GM23338 (cell line): ENCODE measurements around the gene HACD2. TPM values are rescaled to one million over a fixed set of nuclear protein-coding genes. Genes with fewer than 3 reads are reported as not detected.

Experiments used
- ATAC-seq: fragments of 200-7000 bp; cut with Tn5 transposase; 3 replicates; pipeline ENCODE4 v1.9.1; 2020
- DNase-seq: peaks from one replicate; pipeline ENCODE4 v3.0.0-alpha.2; 2015; ENCODE audit warnings: low spot score
- H2AFZ ChIP-seq: fragments of 200-600 bp; sonication (generic); 2 replicates; pipeline ENCODE4 v1.8.0; 2016; ENCODE audit warnings: antibody characterized with exemption, mild to moderate bottlenecking, moderate library complexity
- H3F3A ChIP-seq: fragments of 200-600 bp; sonication (generic); replicated peaks from 2 replicates; pipeline ENCODE4 v1.8.0; 2017; ENCODE audit warnings: antibody characterized with exemption, mixed run types, low read depth
- H3K27ac ChIP-seq: fragments of 200-600 bp; sonication (generic); 2 replicates; pipeline ENCODE4 v1.6.1; 2016; ENCODE audit warnings: low read depth
- H3K27me3 ChIP-seq: fragments of 200-600 bp; sonication (generic); 2 replicates; pipeline ENCODE4 v1.8.0; 2016; ENCODE audit warnings: mild to moderate bottlenecking, mixed run types, moderate library complexity; ENCODE audit not compliant: insufficient read depth
- H3K36me3 ChIP-seq: fragments of 200-600 bp; sonication (generic); 2 replicates; pipeline ENCODE4 v1.8.0; 2016; ENCODE audit warnings: mild to moderate bottlenecking; ENCODE audit not compliant: insufficient read depth
- H3K4me1 ChIP-seq: fragments of 200-600 bp; sonication (generic); 2 replicates; pipeline ENCODE4 v1.8.0; 2016; ENCODE audit warnings: mild to moderate bottlenecking, moderate library complexity; ENCODE audit not compliant: insufficient read depth
- H3K4me2 ChIP-seq: fragments of 200-600 bp; sonication (generic); 2 replicates; pipeline ENCODE4 v1.7.1; 2017; ENCODE audit warnings: mixed run types
- H3K4me3 ChIP-seq: fragments of 200-600 bp; sonication (generic); 2 replicates; pipeline ENCODE4 v1.6.1; 2016; ENCODE audit warnings: mixed run types
- H3K79me2 ChIP-seq: fragments of 200-600 bp; sonication (generic); replicated peaks from 2 replicates; pipeline ENCODE4 v1.8.0; 2017; ENCODE audit warnings: mild to moderate bottlenecking; ENCODE audit not compliant: insufficient read depth
- H3K9me2 ChIP-seq: fragments of 200-600 bp; sonication (generic); 2 replicates; pipeline ENCODE4 v1.8.0; 2017; ENCODE audit not compliant: insufficient read depth
- H4K20me1 ChIP-seq: fragments of 200-600 bp; sonication (generic); replicated peaks from 2 replicates; pipeline ENCODE4 v1.8.0; 2017; ENCODE audit warnings: mild to moderate bottlenecking; ENCODE audit not compliant: insufficient read depth
- H3K27ac Mint-ChIP-seq: 2 replicates; pipeline ENCODE4 v1.8.0; 2020; ENCODE audit warnings: inconsistent platforms, mild to moderate bottlenecking, moderate library complexity, mixed read lengths
- H3K27me3 Mint-ChIP-seq: 3 replicates; pipeline ENCODE4 v1.8.0; 2022; ENCODE audit warnings: low read depth, mild to moderate bottlenecking, moderate library complexity, mixed read lengths, inconsistent platforms; ENCODE audit not compliant: insufficient read depth, poor library complexity
- H3K36me3 Mint-ChIP-seq: 3 replicates; pipeline ENCODE4 v1.8.0; 2021; ENCODE audit warnings: low read depth, mild to moderate bottlenecking, inconsistent platforms, moderate library complexity, mixed read lengths
- H3K4me1 Mint-ChIP-seq: 3 replicates; pipeline ENCODE4 v1.8.0; 2020; ENCODE audit warnings: mild to moderate bottlenecking, inconsistent platforms, mixed read lengths
- H3K4me3 Mint-ChIP-seq: 3 replicates; pipeline ENCODE4 v1.8.0; 2021; ENCODE audit warnings: moderate library complexity, mild to moderate bottlenecking, inconsistent platforms, mixed read lengths
- H3K9me3 Mint-ChIP-seq: 3 replicates; pipeline ENCODE4 v1.8.0; 2020; ENCODE audit warnings: moderate library complexity, mild to moderate bottlenecking, inconsistent platforms, mixed read lengths
- EZH2 ChIP-seq: fragments of 200-600 bp; sonication (generic); IDR thresholded peaks from one replicate; pipeline ENCODE4 v1.8.0; 2017; ENCODE audit warnings: antibody characterized with exemption, mild to moderate bottlenecking, low read depth; ENCODE audit not compliant: unreplicated experiment
- polyA plus RNA-seq: library from polyadenylated mRNA; unstranded; fragments of >200 nt; fragmentation: Nextera tagmentation; extraction: Ambion mirVana; gene quantifications from 2 replicates; pipeline ENCODE4 v1.2.1, GENCODE V29; 2016
- total RNA-seq: library from RNA; depleted of rRNA; stranded (reverse); fragments of >200 nt; shearing (Covaris generic); gene quantifications from 2 replicates; pipeline ENCODE4 v1.2.3, GENCODE V29; 2014
- TF ChIP-seq, protein P1 (sequence below): fragments of 250-450 bp; sonication (Bioruptor Pico); IDR thresholded peaks from 2 replicates; pipeline ENCODE4 v1.5.0; 2020; ENCODE audit warnings: mild to moderate bottlenecking, moderate library complexity

The HACD2 gene
- total and polyA plus RNA-seq, 2 experiments from 2014 or later, result 13.4 to 31.5 TPM

DNA sequence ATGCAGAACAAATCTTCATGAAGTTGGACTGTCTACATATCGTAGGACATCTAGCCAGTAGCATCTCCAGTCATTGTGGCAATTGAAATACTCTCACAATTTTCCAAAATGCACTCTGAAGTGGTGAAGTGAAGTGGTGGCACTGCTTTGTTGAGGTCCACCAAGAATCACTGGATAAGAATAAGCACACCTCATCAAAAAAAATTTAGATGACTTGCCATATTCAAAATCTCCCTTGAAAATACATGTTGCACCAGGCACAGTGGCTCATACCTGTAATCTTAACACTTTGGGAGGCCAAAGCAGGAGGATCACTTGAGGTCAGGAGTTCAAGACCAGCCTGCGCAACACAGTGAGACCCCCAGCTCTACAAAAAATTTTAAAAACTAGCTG lies 12.9 kb downstream of the HACD2 start (continued):
- TF ChIP-seq, protein P1, sequence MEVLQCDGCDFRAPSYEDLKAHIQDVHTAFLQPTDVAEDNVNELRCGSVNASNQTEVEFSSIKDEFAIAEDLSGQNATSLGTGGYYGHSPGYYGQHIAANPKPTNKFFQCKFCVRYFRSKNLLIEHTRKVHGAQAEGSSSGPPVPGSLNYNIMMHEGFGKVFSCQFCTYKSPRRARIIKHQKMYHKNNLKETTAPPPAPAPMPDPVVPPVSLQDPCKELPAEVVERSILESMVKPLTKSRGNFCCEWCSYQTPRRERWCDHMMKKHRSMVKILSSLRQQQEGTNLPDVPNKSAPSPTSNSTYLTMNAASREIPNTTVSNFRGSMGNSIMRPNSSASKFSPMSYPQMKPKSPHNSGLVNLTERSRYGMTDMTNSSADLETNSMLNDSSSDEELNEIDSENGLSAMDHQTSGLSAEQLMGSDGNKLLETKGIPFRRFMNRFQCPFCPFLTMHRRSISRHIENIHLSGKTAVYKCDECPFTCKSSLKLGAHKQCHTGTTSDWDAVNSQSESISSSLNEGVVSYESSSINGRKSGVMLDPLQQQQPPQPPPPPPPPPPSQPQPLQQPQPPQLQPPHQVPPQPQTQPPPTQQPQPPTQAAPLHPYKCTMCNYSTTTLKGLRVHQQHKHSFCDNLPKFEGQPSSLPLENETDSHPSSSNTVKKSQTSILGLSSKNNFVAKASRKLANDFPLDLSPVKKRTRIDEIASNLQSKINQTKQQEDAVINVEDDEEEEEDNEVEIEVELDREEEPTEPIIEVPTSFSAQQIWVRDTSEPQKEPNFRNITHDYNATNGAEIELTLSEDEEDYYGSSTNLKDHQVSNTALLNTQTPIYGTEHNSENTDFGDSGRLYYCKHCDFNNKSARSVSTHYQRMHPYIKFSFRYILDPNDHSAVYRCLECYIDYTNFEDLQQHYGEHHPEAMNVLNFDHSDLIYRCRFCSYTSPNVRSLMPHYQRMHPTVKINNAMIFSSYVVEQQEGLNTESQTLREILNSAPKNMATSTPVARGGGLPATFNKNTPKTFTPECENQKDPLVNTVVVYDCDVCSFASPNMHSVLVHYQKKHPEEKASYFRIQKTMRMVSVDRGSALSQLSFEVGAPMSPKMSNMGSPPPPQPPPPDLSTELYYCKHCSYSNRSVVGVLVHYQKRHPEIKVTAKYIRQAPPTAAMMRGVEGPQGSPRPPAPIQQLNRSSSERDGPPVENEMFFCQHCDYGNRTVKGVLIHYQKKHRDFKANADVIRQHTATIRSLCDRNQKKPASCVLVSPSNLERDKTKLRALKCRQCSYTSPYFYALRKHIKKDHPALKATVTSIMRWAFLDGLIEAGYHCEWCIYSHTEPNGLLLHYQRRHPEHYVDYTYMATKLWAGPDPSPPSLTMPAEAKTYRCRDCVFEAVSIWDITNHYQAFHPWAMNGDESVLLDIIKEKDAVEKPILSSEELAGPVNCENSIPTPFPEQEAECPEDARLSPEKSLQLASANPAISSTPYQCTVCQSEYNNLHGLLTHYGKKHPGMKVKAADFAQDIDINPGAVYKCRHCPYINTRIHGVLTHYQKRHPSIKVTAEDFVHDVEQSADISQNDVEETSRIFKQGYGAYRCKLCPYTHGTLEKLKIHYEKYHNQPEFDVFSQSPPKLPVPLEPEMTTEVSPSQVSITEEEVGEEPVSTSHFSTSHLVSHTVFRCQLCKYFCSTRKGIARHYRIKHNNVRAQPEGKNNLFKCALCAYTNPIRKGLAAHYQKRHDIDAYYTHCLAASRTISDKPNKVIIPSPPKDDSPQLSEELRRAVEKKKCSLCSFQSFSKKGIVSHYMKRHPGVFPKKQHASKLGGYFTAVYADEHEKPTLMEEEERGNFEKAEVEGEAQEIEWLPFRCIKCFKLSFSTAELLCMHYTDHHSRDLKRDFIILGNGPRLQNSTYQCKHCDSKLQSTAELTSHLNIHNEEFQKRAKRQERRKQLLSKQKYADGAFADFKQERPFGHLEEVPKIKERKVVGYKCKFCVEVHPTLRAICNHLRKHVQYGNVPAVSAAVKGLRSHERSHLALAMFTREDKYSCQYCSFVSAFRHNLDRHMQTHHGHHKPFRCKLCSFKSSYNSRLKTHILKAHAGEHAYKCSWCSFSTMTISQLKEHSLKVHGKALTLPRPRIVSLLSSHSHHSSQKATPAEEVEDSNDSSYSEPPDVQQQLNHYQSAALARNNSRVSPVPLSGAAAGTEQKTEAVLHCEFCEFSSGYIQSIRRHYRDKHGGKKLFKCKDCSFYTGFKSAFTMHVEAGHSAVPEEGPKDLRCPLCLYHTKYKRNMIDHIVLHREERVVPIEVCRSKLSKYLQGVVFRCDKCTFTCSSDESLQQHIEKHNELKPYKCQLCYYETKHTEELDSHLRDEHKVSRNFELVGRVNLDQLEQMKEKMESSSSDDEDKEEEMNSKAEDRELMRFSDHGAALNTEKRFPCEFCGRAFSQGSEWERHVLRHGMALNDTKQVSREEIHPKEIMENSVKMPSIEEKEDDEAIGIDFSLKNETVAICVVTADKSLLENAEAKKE (CRISPR knock-in tag), result no peak

DNA sequence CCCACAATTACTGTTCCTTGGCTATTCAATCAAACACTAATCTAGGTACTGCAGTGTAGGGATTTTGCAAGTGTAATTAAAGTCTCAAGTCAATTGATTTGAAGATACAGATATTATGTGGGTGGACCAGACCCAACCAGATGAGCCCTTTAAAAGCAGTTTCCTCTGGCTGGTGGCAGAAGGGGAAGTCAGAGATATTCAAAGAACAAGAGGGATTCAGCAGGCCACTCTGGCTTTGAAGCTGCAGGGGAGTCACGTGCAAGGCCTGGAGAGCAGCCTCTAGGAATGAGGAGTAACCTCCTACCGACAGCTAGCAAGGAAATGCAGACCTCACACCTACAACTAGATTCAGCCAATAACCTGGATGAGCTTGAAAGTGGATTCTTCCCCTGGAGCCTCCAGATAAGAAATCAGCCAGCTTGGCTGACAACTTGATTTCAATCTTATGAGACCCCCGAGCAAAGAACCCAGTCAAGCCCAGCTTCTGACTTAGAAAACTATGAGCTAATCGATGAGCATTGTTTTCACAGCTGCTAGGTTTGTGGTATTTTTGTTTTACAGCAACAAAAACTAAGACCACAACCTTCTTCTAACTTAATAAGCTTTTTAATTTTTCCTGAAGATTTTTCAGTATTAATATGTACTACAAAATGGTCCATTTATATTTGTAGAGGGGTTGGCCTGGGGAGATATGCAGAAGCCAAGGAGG lies 13.4 kb downstream of the HACD2 start:
- TF ChIP-seq, protein P1 (CRISPR knock-in tag), result peak; percentile 60; the same call in 1 of the 2 replicates
- TF ChIP-seq EZH2, result no peak
- Histone ChIP-seq H3K27me3 (no peaks in the 10 kb centered on the region), H3F3A (no peaks in the 10 kb centered on the region), H3K9me2 (no peaks in the 10 kb centered on the region), H3K4me1 (0 out of 2 replicates have a peak, but pooled peaks cover 5% of the 10 kb centered on the region), H3K4me3 (no peak overlapping the region), H3K27ac (no peak overlapping the region), H3K4me2 (no peak overlapping the region), H4K20me1 (no peaks in the 10 kb centered on the region), H2AFZ (no peak overlapping the region), H3K79me2 (no peaks in the 10 kb centered on the region; the same call in 1 of the 2 replicates), H3K36me3 (no peaks in the 10 kb centered on the region; the same call in 1 of the 2 replicates)
- peaks cover 18% of the 10 kb centered on the region for H3K4me1 Mint-ChIP-seq
- no peaks in the 10 kb centered on the region for H3K27me3 Mint-ChIP-seq
- no peak overlapping the region for H3K4me3 Mint-ChIP-seq
- H3K27ac Mint-ChIP-seq, result no peak overlapping the region; the same call in 1 of the 2 replicates
- no peaks in the 10 kb centered on the region for H3K9me3 Mint-ChIP-seq
- no peaks in the 10 kb centered on the region; the same call in 2 of the 3 replicates for H3K36me3 Mint-ChIP-seq
- DNase-seq (peak; percentile 70), ATAC-seq (peak; percentile 99)
